ENCODE measurements around the gene NME9. TPM values are rescaled to one million over a fixed set of nuclear protein-coding genes. Genes with fewer than 3 reads are reported as not detected.

NME9 gene
- total RNA-seq, 4 donors from 2014 or later: 1.3 to 5.0 TPM; not detected in 2

- H3K4me1 ChIP-seq: no peaks in the 10 kb centered on the region
- H3K4me3 ChIP-seq: no peak overlapping the region
- TF ChIP-seq, protein P1, sequence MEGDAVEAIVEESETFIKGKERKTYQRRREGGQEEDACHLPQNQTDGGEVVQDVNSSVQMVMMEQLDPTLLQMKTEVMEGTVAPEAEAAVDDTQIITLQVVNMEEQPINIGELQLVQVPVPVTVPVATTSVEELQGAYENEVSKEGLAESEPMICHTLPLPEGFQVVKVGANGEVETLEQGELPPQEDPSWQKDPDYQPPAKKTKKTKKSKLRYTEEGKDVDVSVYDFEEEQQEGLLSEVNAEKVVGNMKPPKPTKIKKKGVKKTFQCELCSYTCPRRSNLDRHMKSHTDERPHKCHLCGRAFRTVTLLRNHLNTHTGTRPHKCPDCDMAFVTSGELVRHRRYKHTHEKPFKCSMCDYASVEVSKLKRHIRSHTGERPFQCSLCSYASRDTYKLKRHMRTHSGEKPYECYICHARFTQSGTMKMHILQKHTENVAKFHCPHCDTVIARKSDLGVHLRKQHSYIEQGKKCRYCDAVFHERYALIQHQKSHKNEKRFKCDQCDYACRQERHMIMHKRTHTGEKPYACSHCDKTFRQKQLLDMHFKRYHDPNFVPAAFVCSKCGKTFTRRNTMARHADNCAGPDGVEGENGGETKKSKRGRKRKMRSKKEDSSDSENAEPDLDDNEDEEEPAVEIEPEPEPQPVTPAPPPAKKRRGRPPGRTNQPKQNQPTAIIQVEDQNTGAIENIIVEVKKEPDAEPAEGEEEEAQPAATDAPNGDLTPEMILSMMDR (IDR thresholded peaks at IDR 0.05): no peak
- intact Hi-C loops (cut with DNase I; ENCODE audit: low total_unique reads): no loop called here
- H3K27ac ChIP-seq: no peak overlapping the region
- H3K9me3 ChIP-seq: no peaks in the 10 kb centered on the region
- H3K27me3 ChIP-seq: no peaks in the 10 kb centered on the region
- H3K36me3 ChIP-seq: no peaks in the 10 kb centered on the region
- no peak for DNase-seq
Measured at GRCh38 chr3:138300647-138301046, 29.0 kb downstream of the NME9 start.

DNA sequence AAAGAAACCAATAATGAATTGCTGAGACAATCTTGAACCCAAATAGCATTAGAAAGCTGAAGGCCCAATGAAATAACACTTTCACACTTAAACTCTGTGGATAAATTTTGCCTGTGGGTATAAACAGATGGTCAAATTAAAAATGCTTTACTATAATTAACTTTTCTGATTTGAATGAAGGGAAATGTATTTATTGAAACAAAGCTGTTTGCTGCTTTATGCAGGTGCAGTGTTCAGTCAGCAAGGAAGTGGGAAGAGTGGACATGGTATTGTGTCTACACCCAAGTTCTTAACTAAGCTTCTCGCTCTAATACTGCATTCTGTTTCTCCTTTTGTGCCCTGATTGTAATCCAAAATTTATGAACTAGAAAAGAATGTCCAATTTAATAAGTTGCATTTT is 31.8 kb downstream of the NME9 start:
- no peak for DNase-seq
- intact Hi-C loops (cut with DNase I; ENCODE audit: low total_unique reads): no loop called here
- H3K9me3 ChIP-seq: no peaks in the 10 kb centered on the region
- no peaks in the 10 kb centered on the region for H3K36me3 ChIP-seq
- H3K4me1 ChIP-seq: no peaks in the 10 kb centered on the region
- no peak overlapping the region for H3K27ac ChIP-seq
- TF ChIP-seq, protein P1 (IDR thresholded peaks at IDR 0.05): no peak
- TF ChIP-seq POLR2A (IDR thresholded peaks at IDR 0.05): no peak
- H3K27me3 ChIP-seq: no peaks in the 10 kb centered on the region
- no peak overlapping the region for H3K4me3 ChIP-seq

DNA sequence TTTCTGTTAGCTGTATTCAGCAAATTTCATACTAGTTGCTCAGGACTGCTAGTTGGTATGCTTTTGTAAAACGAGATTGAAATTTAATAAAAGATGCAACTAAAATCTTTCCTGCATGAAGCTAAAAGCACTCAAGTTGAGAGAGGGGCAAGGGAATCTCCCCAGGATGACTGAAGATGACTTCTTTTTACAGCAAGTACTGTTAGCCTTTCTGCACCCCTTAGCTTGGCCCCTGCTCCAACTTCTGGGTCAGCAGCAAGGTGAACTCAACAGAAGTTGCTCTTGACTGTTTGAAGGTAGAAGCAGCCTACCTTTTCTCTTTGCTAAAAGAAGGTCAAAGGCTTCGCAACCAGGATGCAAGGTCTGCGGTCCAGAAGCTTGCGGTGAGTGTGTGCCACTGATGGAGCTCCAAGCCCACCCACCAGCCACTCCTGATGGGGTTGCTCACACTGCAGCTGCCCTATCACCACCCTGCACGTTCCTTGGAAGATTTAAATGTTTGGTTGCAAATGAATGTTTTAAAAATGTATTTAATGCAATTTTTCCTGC is 32.5 kb downstream of the NME9 start:
- Histone ChIP-seq H3K27me3 (no peaks in the 10 kb centered on the region), H3K27ac (no peak overlapping the region), H3K9me3 (no peaks in the 10 kb centered on the region), H3K4me1 (no peaks in the 10 kb centered on the region), H3K4me3 (no peak overlapping the region), H3K36me3 (no peaks in the 10 kb centered on the region)
- intact Hi-C loops (cut with DNase I; ENCODE audit: low total_unique reads): no loop called here
- TF ChIP-seq, protein P1 (IDR thresholded peaks at IDR 0.05): no peak
- no peak for TF ChIP-seq POLR2A (IDR thresholded peaks at IDR 0.05)
- no peak for DNase-seq

- Histone ChIP-seq H3K4me1 (no peaks in the 10 kb centered on the region), H3K27me3 (no peaks in the 10 kb centered on the region), H3K27ac (no peak overlapping the region), H3K9me3 (no peaks in the 10 kb centered on the region), H3K4me3 (no peak overlapping the region), H3K36me3 (no peaks in the 10 kb centered on the region)
- DNase-seq: no peak
- no peak for TF ChIP-seq POLR2A (IDR thresholded peaks at IDR 0.05)
- TF ChIP-seq, protein P1 (IDR thresholded peaks at IDR 0.05): no peak
- intact Hi-C loops (cut with DNase I; ENCODE audit: low total_unique reads): no loop called here
Measured at GRCh38 chr3:138296639-138297038, 33.0 kb downstream of the NME9 start.

GRCh38 chr3:138289701-138290100 is 40.0 kb downstream of the NME9 start:
- Histone ChIP-seq H3K4me3 (no peak overlapping the region), H3K4me1 (no peaks in the 10 kb centered on the region), H3K27ac (no peak overlapping the region), H3K9me3 (no peaks in the 10 kb centered on the region), H3K27me3 (no peaks in the 10 kb centered on the region), H3K36me3 (no peaks in the 10 kb centered on the region)
- intact Hi-C loops (cut with DNase I; ENCODE audit: low total_unique reads): no loop called here
- DNase-seq: no peak
- TF ChIP-seq POLR2A (IDR thresholded peaks at IDR 0.05): no peak
- TF ChIP-seq, protein P1 (IDR thresholded peaks at IDR 0.05): no peak

All from uterus (tissue), 4 donors.